ENCODE measurements around the gene ZNF316. TPM values are rescaled to one million over a fixed set of nuclear protein-coding genes. Genes with fewer than 3 reads are reported as not detected.

Gene ZNF316
- total RNA-seq, 5 donors from 2014 or later (not counting 1 experiment from before 2014, with no cell fraction given), result 51.4 to 69.9 (median 63.4) TPM

DNA sequence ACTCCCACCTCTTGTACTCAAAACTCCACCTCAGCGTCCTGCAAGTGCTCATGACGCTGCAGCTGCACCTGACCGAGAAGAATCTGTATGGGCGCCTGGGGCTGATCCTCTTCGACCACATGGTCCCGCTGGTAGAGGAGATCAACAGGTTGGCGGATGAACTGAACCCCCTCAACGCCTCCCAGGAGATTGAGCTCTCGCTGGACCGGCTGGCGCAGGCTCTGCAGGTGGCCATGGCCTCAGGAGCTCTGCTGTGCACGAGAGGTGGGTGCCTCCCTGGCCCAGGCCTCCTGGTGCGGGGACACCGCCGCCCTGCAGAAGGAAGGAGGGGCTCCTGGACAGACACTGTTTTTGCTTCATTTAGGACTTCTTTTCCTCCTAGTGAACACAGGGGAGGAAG is 37.0 kb upstream of the ZNF316 start:
- no peak overlapping the region for H3K27ac Mint-ChIP-seq
- Histone ChIP-seq H3K27ac (ENCODE audit: low read length) (no peak overlapping the region), H3K9me3 (no peaks in the 10 kb centered on the region), H3K4me1 (ENCODE audit: control insufficient read depth in 1 of 2, extremely low read depth in 1 of 2, insufficient read depth in 2 of 2, low read length in 2 of 2) (peaks cover 0 to 9% of the 10 kb centered on the region in 2 experiments), H3K4me3 (ENCODE audit: control insufficient read depth in 1 of 2, extremely low read depth in 1 of 2, low read length in 1 of 2) (no peak overlapping the region), H3K27me3 (replicated peaks in 1 of 2; ENCODE audit: control insufficient read depth in 2 of 2, extremely low read depth in 1 of 2, insufficient read depth in 2 of 2, low read length in 1 of 2) (no peaks in the 10 kb centered on the region), H3K36me3 (ENCODE audit: control insufficient read depth in 2 of 2, extremely low read depth in 1 of 2, insufficient read depth in 1 of 2, low read length in 1 of 2) (peaks cover 14 to 81% of the 10 kb centered on the region in 2 donors)
- no peak for DNase-seq
- peaks cover 6 to 16% (median 12%) of the 10 kb centered on the region in 3 donors for H3K4me1 Mint-ChIP-seq
- no peak overlapping the region for H3K4me3 Mint-ChIP-seq
- H3K9me3 Mint-ChIP-seq, result no peaks in the 10 kb centered on the region
- ChIA-PET CTCF (interaction anchor here in 1 of 2 donors (0.6 kb wide), 1 partner anchor 39 kb away, joined by 8 read pairs; no protein-coding TSS in a partner anchor), POLR2A (no interaction called here)
- WGBS (ENCODE audit: insufficient coverage), result 99% methylated on average over 14 of the region's 15 CpGs
- H3K36me3 Mint-ChIP-seq, result peaks cover 43% of the 10 kb centered on the region
- ATAC-seq (replicated peaks in 1 of 4), result no peak
- H3K27me3 Mint-ChIP-seq, result no peaks in the 10 kb centered on the region

DNA sequence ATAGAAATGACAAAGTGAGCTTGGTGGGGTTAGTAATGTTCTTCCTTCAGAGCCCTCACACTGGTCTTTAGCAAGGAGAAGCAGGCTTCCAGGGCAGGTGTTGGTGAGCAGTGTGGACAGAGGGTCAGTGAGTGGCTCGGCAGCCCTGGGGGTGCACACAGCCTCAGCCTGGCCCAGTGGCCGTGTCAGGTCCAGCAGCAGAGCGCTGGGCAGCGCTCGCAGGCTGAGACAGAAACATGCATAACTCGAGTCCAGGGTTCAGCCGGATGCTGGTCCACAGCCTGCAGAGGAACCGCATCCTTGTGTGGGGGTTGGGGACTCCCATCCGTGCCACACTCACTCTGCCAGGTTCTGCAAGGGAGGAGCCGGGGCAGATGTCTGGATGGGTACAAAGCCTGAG is 32.7 kb upstream of the ZNF316 start:
- H3K27ac ChIP-seq (ENCODE audit: low read length), result no peak overlapping the region
- Mint-ChIP-seq H3K36me3 (peaks cover 21% of the 10 kb centered on the region), H3K27ac (no peak overlapping the region), H3K4me1 (peaks cover 2 to 17% (median 7%) of the 10 kb centered on the region in 3 donors), H3K27me3 (no peaks in the 10 kb centered on the region), H3K4me3 (no peak overlapping the region), H3K9me3 (no peaks in the 10 kb centered on the region)
- H3K36me3 ChIP-seq (ENCODE audit: control insufficient read depth in 2 of 2, extremely low read depth in 1 of 2, insufficient read depth in 1 of 2, low read length in 1 of 2), result peaks cover 18 to 53% of the 10 kb centered on the region in 2 donors
- H3K4me3 ChIP-seq (ENCODE audit: control insufficient read depth in 1 of 2, extremely low read depth in 1 of 2, low read length in 1 of 2), result no peak overlapping the region
- WGBS (ENCODE audit: insufficient coverage), result 96% methylated on average over 7 of the region's 10 CpGs
- no peak for ATAC-seq (replicated peaks in 1 of 4)
- H3K27me3 ChIP-seq (replicated peaks in 1 of 2; ENCODE audit: control insufficient read depth in 2 of 2, extremely low read depth in 1 of 2, insufficient read depth in 2 of 2, low read length in 1 of 2), result no peaks in the 10 kb centered on the region
- DNase-seq, result no peak
- POLR2A ChIA-PET, result no interaction called here
- no peaks in the 10 kb centered on the region for H3K9me3 ChIP-seq
- CTCF ChIA-PET, result interaction anchor here (0.6 to 0.7 kb wide), 3 partner anchors 22 to 812 kb away, joined by 3 to 4 read pairs (median 3); no protein-coding TSS in a partner anchor
- peaks cover 0 to 9% of the 10 kb centered on the region in 2 experiments for H3K4me1 ChIP-seq (ENCODE audit: control insufficient read depth in 1 of 2, extremely low read depth in 1 of 2, insufficient read depth in 2 of 2, low read length in 2 of 2)

DNA sequence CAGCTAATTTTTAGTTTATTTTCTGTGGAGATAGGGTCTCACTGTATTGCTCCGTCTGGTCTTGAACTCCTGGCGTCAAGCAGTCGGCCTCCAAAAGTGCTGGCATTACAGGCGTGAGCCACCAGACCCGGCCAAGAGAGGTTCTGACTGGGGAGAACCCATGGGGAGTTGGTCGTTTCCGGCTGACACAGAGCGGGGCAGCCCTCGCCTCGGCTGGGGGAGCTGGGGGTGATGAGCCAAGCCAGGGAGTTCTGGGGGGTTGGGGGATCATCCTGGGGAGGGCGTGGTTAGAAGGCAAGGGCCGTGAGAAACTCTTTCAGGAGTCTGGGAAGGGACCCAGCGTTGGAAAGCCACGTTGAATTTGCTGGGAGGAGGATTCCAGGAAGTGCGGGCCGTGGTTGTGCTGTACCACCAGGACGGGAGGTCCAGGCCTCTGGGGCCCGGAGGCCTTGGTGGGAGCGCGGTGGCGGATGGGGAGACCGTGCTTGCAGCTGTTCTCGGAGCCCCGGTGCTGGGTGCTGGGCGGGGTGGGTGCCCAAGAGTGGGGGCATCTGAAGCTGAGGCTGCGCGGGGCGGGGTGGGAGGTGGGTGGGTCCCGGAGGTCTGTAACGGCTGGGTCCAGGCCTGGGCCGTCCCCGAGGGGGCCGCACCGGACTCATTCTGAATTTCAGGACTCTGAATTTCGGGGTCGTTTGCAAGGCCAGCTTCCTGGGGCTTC is 30.1 kb upstream of the ZNF316 start:
- H3K4me3 ChIP-seq (ENCODE audit: control insufficient read depth in 1 of 2, extremely low read depth in 1 of 2, low read length in 1 of 2), result no peak overlapping the region
- Mint-ChIP-seq H3K27me3 (no peaks in the 10 kb centered on the region), H3K36me3 (peaks cover 14% of the 10 kb centered on the region), H3K27ac (no peak overlapping the region), H3K4me1 (peaks cover 2 to 20% (median 5%) of the 10 kb centered on the region in 3 donors), H3K4me3 (no peak overlapping the region), H3K9me3 (no peaks in the 10 kb centered on the region)
- 95% methylated on average over 25 of the region's 36 CpGs for WGBS (ENCODE audit: insufficient coverage)
- POLR2A ChIA-PET, result no interaction called here
- peaks cover 18 to 29% of the 10 kb centered on the region in 2 donors for H3K36me3 ChIP-seq (ENCODE audit: control insufficient read depth in 2 of 2, extremely low read depth in 1 of 2, insufficient read depth in 1 of 2, low read length in 1 of 2)
- H3K4me1 ChIP-seq (ENCODE audit: control insufficient read depth in 1 of 2, extremely low read depth in 1 of 2, insufficient read depth in 2 of 2, low read length in 2 of 2), result peaks cover 0 to 8% of the 10 kb centered on the region in 2 experiments
- no peaks in the 10 kb centered on the region for H3K27me3 ChIP-seq (replicated peaks in 1 of 2; ENCODE audit: control insufficient read depth in 2 of 2, extremely low read depth in 1 of 2, insufficient read depth in 2 of 2, low read length in 1 of 2)
- no peak overlapping the region for H3K27ac ChIP-seq (ENCODE audit: low read length)
- H3K9me3 ChIP-seq, result no peaks in the 10 kb centered on the region
- ATAC-seq (replicated peaks in 1 of 4) (no peak), DNase-seq (no peak)
- CTCF ChIA-PET, result interaction anchor here in 1 of 2 donors (0.6 kb wide), 1 partner anchor 16 kb away, joined by 3 read pairs; no protein-coding TSS in a partner anchor

DNA sequence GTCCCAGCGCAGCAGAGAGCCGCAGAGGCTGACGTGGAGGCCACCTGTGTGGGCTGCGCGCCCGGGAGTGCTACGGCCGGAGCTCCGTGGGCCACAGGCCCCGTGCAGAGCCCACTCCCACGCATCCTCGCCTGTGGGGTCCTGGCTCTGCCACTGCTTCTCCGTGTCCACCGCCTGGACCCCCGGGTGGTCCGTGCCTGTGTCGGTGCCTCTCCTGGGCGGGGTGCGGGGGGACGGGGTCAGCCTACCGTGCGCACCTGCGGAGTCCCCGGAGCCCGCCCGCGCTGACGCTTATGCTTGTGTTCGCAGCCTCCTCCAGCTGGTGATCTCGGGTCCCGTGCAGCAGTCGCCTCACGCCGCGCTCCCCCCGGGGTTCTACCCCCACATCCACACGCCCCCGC is 29.5 kb upstream of the ZNF316 start:
- Mint-ChIP-seq H3K9me3 (no peaks in the 10 kb centered on the region), H3K36me3 (peaks cover 11% of the 10 kb centered on the region), H3K27ac (no peak overlapping the region), H3K4me1 (peaks cover 0 to 16% (median 1%) of the 10 kb centered on the region in 3 donors), H3K4me3 (no peak overlapping the region), H3K27me3 (no peaks in the 10 kb centered on the region)
- H3K9me3 ChIP-seq, result no peaks in the 10 kb centered on the region
- ChIA-PET CTCF (interaction anchor here in 1 of 2 donors (0.6 kb wide), 1 partner anchor 17 kb away, joined by 3 read pairs; no protein-coding TSS in a partner anchor), POLR2A (no interaction called here)
- peaks cover 0 to 1% of the 10 kb centered on the region in 2 experiments for H3K27me3 ChIP-seq (replicated peaks in 1 of 2; ENCODE audit: control insufficient read depth in 2 of 2, extremely low read depth in 1 of 2, insufficient read depth in 2 of 2, low read length in 1 of 2)
- H3K4me1 ChIP-seq (ENCODE audit: control insufficient read depth in 1 of 2, extremely low read depth in 1 of 2, insufficient read depth in 2 of 2, low read length in 2 of 2), result peaks cover 0 to 1% of the 10 kb centered on the region in 2 experiments
- no peak overlapping the region for H3K4me3 ChIP-seq (ENCODE audit: control insufficient read depth in 1 of 2, extremely low read depth in 1 of 2, low read length in 1 of 2)
- WGBS (ENCODE audit: insufficient coverage), result 98% methylated on average over 29 of the region's 38 CpGs
- no peak overlapping the region for H3K27ac ChIP-seq (ENCODE audit: low read length)
- peaks cover 18 to 24% of the 10 kb centered on the region in 2 donors for H3K36me3 ChIP-seq (ENCODE audit: control insufficient read depth in 2 of 2, extremely low read depth in 1 of 2, insufficient read depth in 1 of 2, low read length in 1 of 2)
- ATAC-seq (replicated peaks in 1 of 4) (no peak), DNase-seq (no peak)

DNA sequence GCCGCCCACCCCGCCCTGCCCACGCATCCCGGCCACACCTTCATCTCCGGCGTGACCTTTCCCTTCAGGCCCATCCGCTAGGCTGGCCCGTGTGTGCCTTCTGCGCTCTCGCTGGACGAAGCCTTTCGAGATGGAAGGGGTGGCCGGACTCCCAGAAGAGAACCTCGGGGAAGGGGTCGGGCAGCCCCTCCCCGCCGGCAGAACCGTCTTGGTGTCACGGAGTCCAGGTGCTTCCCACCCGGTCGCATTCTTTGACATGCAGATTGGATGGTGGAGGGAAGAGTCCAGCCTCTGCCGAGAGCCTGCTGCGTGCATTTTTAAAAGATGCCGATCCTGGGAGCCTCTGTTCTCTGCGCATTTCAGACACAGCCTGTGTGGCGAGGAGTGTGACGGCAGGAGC is 29.0 kb upstream of the ZNF316 start:
- H3K27ac ChIP-seq (ENCODE audit: low read length), result no peak overlapping the region
- H3K4me1 ChIP-seq (ENCODE audit: control insufficient read depth in 1 of 2, extremely low read depth in 1 of 2, insufficient read depth in 2 of 2, low read length in 2 of 2), result no peaks in the 10 kb centered on the region
- H3K36me3 Mint-ChIP-seq, result peaks cover 11% of the 10 kb centered on the region
- ATAC-seq (replicated peaks in 1 of 4) (no peak), DNase-seq (no peak)
- no peaks in the 10 kb centered on the region for H3K9me3 ChIP-seq
- no peak overlapping the region for H3K4me3 ChIP-seq (ENCODE audit: control insufficient read depth in 1 of 2, extremely low read depth in 1 of 2, low read length in 1 of 2)
- H3K4me3 Mint-ChIP-seq, result no peak overlapping the region
- POLR2A ChIA-PET, result interaction anchor here in 1 of 2 donors (0.6 kb wide), 1 partner anchor 541 kb away, joined by 4 read pairs; no protein-coding TSS in a partner anchor
- no peaks in the 10 kb centered on the region for H3K9me3 Mint-ChIP-seq
- no peaks in the 10 kb centered on the region for H3K27me3 Mint-ChIP-seq
- CTCF ChIA-PET, result interaction anchor here (0.6 kb wide), 4 partner anchors 28 to 1756 kb away, joined by 3 to 4 read pairs (median 4); no protein-coding TSS in a partner anchor
- H3K4me1 Mint-ChIP-seq, result peaks cover 0 to 16% (median 1%) of the 10 kb centered on the region in 3 donors
- H3K27ac Mint-ChIP-seq, result no peak overlapping the region
- H3K36me3 ChIP-seq (ENCODE audit: control insufficient read depth in 2 of 2, extremely low read depth in 1 of 2, insufficient read depth in 1 of 2, low read length in 1 of 2), result peaks cover 18 to 23% of the 10 kb centered on the region in 2 donors
- 93% methylated on average over 21 of the region's 27 CpGs for WGBS (ENCODE audit: insufficient coverage)
- peaks cover 0 to 4% of the 10 kb centered on the region in 2 experiments for H3K27me3 ChIP-seq (replicated peaks in 1 of 2; ENCODE audit: control insufficient read depth in 2 of 2, extremely low read depth in 1 of 2, insufficient read depth in 2 of 2, low read length in 1 of 2)

DNA sequence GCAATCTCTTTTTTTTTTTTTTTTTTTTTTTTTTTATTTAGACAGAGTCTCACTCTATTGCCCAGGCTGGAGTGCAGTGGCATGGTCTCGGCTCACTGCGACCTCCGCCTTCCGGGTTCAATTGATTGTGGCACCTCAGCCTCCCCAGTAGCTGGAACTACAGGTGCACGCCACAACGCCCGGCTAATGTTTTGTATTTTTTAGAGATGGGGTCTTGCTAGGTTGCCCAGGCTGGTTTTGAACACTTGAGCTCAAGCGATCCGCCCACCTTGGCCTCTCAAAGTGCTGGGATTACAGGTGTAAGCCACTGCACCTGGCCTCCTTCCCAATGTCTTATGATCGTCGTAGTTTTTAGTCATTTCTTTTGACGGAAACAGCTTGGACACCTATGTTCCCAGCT is 28.3 kb upstream of the ZNF316 start:
- no peak overlapping the region for H3K4me3 Mint-ChIP-seq
- no peaks in the 10 kb centered on the region for H3K9me3 Mint-ChIP-seq
- Histone ChIP-seq H3K4me3 (ENCODE audit: control insufficient read depth in 1 of 2, extremely low read depth in 1 of 2, low read length in 1 of 2) (no peak overlapping the region), H3K4me1 (ENCODE audit: control insufficient read depth in 1 of 2, extremely low read depth in 1 of 2, insufficient read depth in 2 of 2, low read length in 2 of 2) (peaks cover 0 to 3% of the 10 kb centered on the region in 2 experiments), H3K27me3 (replicated peaks in 1 of 2; ENCODE audit: control insufficient read depth in 2 of 2, extremely low read depth in 1 of 2, insufficient read depth in 2 of 2, low read length in 1 of 2) (peaks cover 0 to 9% of the 10 kb centered on the region in 2 experiments), H3K9me3 (no peaks in the 10 kb centered on the region), H3K27ac (ENCODE audit: low read length) (no peak overlapping the region), H3K36me3 (ENCODE audit: control insufficient read depth in 2 of 2, extremely low read depth in 1 of 2, insufficient read depth in 1 of 2, low read length in 1 of 2) (peaks cover 16 to 23% of the 10 kb centered on the region in 2 donors)
- H3K27me3 Mint-ChIP-seq, result no peaks in the 10 kb centered on the region
- WGBS (ENCODE audit: insufficient coverage), result 98% methylated on average over 5 of the region's 12 CpGs
- ChIA-PET POLR2A (interaction anchor here in 1 of 2 donors (0.6 kb wide), 1 partner anchor 542 kb away, joined by 4 read pairs; no protein-coding TSS in a partner anchor), CTCF (interaction anchor here (0.6 kb wide), 5 partner anchors 18 to 1757 kb away, joined by 3 to 4 read pairs (median 4); no protein-coding TSS in a partner anchor)
- peaks cover 11% of the 10 kb centered on the region for H3K36me3 Mint-ChIP-seq
- no peak overlapping the region for H3K27ac Mint-ChIP-seq
- DNase-seq (no peak), ATAC-seq (replicated peaks in 1 of 4) (no peak)
- H3K4me1 Mint-ChIP-seq, result peaks cover 0 to 16% (median 1%) of the 10 kb centered on the region in 3 donors

All from T-cell (primary cell).